HS-5 (cell line): Measurements from ENCODE around the gene FHL3.

ENCODE experiments used
- DNase-seq: peaks from one replicate; pipeline ENCODE4 v3.0.0-alpha.2; 2012; ENCODE audit warnings: low read depth

Gene FHL3, protein sequence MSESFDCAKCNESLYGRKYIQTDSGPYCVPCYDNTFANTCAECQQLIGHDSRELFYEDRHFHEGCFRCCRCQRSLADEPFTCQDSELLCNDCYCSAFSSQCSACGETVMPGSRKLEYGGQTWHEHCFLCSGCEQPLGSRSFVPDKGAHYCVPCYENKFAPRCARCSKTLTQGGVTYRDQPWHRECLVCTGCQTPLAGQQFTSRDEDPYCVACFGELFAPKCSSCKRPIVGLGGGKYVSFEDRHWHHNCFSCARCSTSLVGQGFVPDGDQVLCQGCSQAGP

DNA sequence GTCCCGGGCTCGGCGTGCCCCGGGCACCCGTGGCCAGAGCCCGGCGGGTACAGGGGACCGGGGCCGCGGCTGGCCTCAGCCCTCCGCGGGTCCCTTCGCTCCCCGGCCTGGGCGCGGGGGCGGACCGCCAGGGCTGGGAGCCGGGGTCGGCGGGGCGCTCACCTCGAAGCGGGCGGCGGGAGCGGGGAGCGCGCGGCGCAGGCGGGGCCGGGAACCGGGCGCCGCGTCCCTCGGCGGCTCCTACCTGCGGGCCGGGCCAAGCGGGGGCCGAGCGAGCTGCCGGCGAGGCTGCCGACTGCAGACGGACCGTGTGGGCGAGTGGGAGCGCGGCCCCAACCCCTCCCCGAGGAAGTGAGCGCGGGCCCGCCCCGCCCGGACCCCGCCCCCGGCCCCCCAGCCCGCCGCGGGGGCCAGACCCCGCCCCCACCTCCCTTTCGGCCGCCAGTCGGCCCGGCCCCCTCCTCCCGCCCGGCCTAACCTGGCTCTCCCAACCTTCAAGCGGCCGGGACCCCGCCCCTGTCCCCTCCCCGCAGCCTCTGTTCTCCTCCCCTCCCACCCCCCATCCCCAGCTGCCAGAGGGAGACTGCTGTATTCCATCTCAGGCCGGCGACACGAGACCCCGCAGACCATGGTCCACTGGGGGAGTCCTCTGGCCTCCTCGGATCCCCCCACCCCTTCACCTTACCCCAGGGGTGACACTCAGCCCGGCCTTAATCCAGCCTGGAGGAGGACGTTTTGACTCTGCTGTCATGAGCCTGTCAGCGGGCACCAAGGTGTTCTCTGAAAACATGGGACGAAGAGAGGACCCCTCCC is at the start of gene FHL3:
Gene FHL3, minus strand, starts transcription at position 320 of the 813 bp plus-strand sequence. CDS start 6,102 bp downstream, outside the sequence.
- no peak for DNase-seq

GRCh38 chr1:38053416-38054091 is 48.2 kb upstream of the FHL3 start:
- DNase-seq: no peak

- DNase-seq: no peak
Measured at GRCh38 chr1:38052750-38053415, 47.6 kb upstream of the FHL3 start.

- no peak for DNase-seq
Measured at GRCh38 chr1:38051079-38051543, 45.8 kb upstream of the FHL3 start.

- no peak for DNase-seq
Measured at GRCh38 chr1:38050397-38051078, 45.2 kb upstream of the FHL3 start.

DNA sequence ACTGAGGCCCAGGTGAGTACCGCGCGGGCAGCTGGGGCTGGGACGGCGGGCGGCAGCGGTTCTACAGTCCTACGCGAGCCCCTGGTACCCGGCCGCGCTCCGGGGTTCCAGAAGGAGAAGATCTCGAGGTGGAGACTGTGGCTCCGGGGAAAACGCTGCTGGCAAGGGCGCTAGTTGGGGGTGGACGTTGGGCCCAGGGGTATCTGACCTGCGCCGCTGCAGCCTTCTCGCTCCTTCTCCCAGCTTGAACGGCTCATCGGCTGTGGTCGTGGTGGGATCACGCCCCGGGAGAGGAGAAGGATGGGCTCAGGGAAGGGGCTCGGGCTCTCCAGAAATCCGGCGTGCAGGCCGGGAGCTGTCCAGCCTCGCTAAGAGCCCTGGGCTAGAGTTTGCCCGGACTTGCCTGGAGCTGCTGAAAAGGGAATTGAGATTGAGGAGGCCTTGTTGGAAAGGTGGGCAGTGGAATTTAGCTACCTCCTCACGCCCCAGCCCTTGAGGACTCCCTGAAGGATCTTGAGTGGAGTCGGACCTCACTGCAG is 42.4 kb upstream of the FHL3 start:
- DNase-seq: no peak

DNA sequence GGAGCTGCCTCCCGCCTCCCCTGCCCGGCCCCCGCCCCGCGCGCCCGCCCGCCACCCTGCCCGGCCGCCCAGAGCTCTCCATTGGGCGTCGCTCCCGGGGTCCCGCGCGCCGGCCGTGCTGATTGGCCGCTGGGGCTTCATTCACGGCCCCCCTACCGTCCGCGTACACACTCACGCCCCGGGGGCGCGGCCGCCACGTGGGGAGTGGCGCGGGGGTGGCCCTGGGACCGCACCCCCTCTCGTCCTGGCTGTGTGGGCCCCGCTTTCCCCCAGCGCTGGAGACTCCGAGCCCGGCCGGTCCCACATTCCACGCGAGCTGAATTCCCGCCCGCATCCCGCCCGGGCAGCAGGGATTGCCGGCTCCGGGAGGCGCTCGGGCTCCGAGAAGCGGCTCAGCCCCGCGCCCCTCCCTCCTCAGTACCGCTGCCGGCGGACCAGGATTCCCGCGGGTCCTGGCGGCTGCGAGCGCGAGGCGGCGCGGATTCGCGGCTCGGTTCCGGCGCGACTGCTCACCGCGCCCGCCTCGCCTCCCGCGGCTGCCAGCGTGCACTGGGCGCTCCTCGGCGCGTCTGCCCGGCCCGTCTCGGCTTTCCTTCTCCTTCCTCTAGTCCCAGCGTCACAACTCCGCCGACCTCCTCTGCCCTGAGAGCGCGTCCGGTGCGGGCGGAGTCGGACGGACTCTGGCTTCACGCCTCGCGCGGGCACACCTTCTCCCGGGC is 41.7 kb upstream of the FHL3 start:
- no peak for DNase-seq

- DNase-seq: no peak
Measured at GRCh38 chr1:38046333-38046883, 41.1 kb upstream of the FHL3 start, which contains the start of gene POU3F1. Gene POU3F1 (minus strand): TSS chr1:38046793. CDS start chr1:38046743, 50 bp downstream.

DNA sequence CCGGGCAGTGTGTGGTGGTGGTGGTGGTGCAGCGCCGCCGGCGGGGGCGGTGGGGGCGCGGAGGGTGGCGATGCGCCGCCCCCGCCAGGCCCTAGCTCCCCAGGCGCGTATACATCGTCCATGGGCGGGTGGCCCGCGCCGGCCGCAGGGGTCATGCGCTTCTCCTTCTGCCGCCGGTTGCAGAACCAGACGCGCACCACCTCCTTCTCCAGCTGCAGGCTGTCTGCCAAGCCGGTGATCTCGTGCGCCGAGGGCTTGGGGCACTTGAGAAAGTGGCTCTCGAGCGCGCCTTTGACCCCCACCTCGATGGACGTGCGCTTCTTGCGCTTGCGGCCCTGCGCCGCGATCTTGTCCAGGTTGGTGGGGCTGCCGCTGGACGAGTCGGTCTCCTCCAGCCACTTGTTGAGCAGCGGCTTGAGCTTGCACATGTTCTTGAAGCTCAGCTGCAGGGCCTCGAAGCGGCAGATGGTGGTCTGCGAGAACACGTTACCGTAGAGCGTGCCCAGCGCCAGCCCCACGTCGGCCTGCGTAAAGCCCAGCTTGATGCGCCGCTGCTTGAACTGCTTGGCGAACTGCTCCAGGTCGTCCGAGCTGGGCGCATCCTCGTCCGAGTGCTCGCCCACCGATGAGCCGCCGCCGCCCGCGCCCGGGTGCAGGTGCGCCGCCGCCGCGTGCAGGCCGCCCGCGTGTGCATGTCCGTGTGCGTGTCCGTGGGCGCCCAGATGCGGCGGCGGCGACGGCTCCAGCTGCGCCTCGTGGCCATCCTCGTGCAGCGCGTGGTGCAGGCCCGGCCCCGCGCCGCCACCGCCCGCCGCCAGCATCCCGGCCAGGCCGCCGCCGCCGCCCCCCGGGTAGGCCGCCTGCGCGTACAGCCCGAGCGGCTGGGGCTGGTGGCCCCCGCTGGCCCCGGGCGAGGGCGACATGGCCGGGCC is 40.4 kb upstream of the FHL3 start:
- DNase-seq: no peak

DNA sequence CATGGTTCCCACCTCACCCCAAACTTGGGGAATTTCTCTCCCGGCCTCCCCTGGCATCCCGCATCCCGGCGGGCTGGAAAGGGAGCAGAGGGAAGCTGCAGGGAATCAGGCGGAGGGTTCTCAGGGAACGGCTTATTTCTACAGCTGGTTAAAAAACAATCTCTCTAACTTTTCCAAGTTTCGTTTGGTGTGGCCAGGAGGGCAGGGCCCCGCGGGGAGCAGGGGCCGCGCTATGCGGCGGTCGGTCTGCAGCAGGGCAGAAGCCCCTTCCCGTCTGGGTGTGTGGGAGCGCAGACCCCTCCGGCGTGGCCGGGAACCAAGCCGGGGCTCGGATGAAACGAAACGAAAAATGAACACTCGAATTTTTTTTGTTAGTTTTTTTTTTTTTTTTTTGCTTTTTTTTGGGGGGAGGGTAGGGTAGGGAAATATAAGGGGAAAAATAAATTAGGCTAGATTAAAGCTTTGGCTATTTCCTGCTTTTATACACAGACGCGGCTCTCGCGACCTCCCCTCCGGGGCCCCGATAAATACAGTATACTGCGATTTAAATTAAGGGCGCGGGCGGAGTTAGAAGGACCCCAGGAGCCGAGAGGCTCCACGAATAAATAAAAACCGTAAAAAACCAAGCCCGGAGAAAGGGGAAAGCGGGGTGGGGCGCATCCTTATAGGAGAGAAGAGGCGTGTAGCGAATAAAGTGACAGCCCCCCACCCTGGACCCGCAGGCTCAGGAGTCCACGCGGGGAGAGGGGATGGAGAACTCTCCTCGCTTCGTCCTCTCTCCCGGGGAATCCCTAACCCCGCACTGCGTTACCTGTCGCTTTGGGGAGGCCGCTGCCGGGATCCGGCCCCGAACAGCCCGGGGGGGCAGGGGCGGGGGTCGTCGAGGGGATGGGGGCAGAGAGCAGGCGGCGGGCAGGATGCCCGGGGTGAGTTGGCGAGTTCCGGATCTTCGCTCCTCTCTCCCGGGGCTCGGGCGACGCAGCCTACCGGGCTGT is 39.2 kb upstream of the FHL3 start:
- no peak for DNase-seq

- no peak for DNase-seq
Measured at GRCh38 chr1:38043036-38043747, 37.9 kb upstream of the FHL3 start.

GRCh38 chr1:38041936-38042834 is 36.9 kb upstream of the FHL3 start:
- DNase-seq: no peak

GRCh38 chr1:38039331-38040088 is 34.2 kb upstream of the FHL3 start:
- no peak for DNase-seq

DNA sequence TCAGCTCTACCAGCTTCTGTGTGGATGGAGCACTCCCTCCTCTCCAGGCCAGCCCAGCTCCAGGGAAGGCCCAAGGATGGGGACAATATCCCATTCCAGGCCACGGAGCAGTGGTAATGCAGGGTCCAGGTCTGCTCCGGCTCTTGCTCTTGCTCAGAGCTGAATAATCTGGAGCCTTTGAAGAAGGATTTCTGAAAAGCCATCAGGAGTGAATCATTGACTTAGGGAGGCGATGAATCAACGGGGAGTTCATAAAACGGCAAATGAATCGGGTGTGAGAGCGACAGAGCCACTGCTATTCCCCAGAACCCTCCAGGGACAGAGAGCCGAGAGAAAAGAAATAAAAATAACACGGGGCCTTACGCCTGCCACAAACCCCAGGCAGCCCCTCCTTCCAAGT is 33.5 kb upstream of the FHL3 start:
- DNase-seq: no peak

DNA sequence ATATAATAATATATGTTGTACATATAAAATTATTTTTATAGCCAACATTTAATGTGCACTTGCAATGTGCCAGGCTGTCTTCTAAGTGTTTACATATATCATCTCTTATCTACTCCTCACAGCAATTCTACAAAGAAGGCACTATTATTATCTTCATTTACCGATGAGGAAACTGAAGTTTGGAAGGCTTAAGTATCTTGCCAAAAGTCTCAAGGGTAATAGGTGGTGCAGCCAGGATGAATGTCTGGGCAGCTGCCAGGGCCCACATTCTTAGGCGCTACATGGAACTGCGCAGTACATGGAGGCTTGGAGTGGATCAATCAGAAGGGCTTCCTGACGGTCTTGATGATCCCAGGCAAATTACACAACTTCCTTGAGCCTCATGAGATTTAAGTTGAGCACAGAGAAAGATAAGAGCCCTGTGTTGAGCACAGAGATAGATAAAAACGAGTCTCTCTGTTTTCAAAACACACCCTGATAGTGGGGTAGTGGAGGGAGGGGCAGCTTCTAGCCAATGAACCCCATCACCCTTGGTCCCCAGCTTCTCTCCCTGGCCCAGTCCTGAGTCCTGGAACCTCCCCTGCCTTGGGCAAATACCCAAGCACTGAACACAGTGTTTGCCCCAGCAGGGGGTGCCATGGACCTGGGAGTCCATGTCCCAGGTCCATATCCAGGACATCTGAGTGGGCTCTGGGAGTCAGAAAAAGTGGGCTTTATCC is 32.1 kb upstream of the FHL3 start:
- DNase-seq: no peak
